ENCODE measurements around the gene PAK6.

Gene PAK6

DNA sequence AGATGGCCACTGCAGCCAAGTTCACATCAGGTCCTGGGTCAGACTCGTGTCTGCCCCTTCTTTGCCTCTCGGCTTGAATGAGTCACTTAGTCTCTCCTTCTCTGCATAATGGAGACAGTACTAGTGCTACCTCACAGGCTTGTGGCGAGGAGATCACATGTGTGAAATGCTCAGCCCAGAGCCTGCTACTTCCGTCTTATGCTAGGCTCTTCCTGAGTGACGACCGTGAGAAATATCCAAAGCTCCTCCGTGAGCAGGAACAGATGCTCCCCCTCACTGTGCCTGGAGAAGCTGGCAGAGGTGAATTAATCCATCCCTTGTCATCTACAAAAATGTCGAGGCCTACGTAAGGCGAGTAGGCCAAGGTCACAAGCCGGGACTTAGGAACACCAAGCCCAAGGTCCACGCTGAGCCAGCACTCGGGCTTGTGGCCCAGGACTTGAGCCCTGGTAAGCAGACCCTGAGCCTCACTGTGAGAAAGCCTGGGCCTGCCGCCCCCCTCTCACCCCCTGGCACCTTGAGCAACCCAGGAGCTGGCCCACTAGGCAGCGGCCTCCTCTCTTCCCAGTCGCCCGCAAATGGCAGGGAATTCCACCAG is 17.9 kb downstream of the PAK6 start:
- DNase-seq = peak; percentile 17

- DNase-seq = no peak
Measured at GRCh38 chr15:40257656-40258450, 19.0 kb downstream of the PAK6 start.

GRCh38 chr15:40258544-40258943 is 19.7 kb downstream of the PAK6 start:
- no peak for DNase-seq

GRCh38 chr15:40259021-40259420 is 20.2 kb downstream of the PAK6 start:
- no peak for DNase-seq

DNA sequence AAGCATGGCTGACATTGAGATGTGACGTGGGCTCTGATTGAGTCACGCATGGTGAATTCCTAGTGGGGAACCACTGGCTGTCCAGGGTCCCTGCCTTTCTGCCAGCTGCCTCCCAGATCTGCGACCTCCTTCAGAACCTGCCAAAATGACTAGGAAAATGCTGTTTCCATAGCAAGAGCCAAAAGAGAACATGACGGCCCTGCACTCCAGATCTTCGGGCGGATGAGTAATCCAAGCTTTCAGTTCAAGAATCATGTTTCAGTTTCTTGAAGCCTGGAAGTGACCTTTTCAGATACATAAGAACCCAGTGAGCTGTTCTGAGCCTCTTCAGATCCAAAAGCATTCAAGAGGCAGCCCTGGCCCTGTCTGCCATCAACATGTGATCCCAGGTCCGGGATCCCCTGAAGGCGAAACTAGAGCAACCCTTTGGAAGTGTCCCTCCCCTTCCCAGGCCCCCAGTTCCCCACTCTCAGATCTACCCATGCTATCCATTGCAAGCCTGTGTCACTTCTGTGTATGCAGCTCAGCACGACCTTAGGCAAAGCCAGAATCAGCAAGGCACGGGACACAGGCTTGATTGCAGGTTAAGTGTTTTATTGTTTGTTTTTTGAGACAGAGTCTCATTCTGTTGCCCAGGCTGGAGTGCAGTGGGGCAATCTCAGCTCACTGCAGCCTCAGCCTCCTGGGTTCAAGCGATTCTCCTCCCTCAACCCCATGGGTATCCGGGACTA is 24.3 kb downstream of the PAK6 start:
- no peak for DNase-seq

DNA sequence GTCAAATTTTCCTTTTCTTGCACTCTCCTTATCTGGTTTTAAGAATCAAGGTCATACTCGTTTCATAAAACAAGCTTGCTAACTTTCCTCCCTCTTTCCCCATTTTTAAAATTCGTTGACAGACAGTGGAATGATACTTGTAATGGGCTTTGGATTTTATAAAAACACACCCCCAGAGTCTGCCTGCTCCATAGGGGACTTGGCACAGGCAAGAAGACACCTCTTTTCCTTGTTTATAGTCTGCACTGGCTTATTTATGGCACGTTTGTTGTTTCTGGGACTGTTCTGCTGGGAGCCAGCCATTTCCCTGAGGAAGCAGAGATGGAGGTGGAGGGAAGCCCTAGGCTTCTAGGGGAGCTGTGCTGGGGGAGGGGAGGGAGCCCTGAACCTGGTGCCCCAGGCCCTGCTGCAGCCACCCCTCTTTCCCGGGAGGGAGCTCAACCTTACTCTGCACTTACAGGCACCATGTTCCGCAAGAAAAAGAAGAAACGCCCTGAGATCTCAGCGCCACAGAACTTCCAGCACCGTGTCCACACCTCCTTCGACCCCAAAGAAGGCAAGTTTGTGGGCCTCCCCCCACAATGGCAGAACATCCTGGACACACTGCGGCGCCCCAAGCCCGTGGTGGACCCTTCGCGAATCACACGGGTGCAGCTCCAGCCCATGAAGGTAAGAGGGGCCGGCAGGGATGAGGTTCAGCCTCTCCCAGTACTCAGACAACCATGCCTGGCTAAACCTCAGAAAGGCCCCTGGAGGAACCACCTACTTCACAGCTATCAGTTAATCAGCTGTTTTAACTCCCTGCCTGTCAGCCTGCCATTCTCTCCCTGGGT is 25.7 kb downstream of the PAK6 start:
- no peak for DNase-seq

DNA sequence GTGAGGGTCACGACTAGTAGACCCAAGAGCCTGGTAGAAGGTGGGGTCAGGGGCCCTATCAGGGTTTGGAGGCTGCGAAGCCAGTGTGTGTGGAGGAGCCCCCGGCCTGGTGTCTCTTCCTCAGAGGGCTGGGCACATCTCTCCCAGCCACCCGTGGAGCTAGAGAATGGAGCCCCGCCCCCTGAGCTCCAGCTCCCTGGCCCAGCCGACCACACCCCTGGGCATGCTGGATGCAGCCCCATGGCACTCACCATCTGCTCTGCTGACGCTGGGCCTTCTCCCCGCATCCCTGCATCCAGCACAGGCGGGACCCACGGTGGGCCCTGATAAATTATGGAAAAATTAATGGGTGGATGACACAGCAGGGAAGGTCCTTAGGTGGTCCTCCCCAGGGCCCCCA is 26.5 kb downstream of the PAK6 start:
- no peak for DNase-seq

- DNase-seq = no peak
Measured at GRCh38 chr15:40265875-40266274, 27.0 kb downstream of the PAK6 start.

- DNase-seq = no peak
Measured at GRCh38 chr15:40266828-40267304, 28.0 kb downstream of the PAK6 start.

DNA sequence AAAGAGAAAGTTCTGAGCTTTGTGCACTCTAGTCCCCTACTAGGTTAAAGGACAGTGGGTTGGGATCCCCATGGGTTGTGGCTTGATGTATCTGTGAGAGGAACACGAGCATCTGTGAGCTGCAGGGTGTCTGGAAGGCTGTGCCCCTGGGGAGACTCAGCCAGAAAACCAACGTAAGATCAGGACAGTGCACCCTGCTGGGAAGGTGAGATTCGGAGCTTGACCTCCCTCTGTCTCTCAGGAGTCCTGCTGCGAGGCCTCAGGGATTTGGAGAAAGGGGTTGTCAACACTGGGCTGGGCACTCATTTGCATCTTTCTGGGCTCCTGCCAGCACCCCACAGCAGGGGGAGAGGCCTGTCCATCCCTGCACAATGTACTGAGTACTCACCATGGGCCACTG is 28.8 kb downstream of the PAK6 start:
- no peak for DNase-seq

DNA sequence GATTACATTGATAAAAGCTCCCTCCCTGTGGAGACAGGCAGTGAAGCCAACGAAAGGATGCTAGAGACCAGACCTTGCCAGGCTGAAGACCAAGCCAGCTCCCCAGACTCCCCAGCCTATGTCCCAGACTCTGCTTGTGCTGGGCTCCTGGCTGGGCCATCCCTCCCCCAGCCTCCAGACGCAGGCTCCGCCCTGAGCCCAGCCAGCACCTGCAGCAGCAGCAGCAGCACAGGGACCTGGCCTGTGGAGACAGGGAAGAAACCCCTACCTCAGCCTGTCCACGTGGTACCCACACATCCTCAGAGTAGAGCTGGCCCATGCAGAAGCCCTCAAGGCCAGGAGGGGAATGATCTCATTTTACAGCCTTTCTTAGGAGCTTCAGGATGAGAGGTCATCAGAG is 30.7 kb downstream of the PAK6 start:
- no peak for DNase-seq

GRCh38 chr15:40270246-40270995 is 31.6 kb downstream of the PAK6 start:
- no peak for DNase-seq

DNA sequence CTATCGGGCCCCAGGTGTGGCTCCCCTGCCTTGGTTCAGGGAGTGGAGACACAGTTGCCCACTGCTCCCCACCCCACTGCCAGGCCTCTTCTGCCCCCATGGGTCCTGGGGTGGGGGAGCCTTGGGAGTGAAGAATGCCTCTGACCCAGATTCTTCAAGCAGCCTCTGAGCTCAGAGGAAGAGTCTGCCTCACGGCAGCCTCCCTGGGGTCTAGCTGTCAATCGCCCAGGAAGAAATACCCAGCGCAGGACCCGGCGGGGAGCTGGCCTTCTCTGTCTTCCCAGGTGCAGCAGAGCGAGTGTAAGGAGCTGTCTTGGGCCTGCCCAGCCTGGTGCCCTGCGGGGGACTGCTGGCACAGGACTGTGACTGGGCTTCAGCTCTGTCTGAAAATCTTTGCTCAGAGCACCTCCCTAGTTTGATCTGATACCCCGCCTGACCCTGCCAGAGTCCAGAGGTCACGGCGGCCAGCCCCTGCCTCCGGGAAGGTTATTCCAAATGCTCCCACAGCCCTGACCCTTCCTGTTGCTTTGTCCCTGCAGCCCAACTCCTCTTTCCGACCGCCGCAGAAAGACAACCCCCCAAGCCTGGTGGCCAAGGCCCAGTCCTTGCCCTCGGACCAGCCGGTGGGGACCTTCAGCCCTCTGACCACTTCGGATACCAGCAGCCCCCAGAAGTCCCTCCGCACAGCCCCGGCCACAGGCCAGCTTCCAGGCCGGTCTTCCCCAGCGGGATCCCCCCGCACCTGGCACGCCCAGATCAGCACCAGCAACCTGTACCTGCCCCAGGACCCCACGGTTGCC is 33.0 kb downstream of the PAK6 start:
- DNase-seq = no peak

DNA sequence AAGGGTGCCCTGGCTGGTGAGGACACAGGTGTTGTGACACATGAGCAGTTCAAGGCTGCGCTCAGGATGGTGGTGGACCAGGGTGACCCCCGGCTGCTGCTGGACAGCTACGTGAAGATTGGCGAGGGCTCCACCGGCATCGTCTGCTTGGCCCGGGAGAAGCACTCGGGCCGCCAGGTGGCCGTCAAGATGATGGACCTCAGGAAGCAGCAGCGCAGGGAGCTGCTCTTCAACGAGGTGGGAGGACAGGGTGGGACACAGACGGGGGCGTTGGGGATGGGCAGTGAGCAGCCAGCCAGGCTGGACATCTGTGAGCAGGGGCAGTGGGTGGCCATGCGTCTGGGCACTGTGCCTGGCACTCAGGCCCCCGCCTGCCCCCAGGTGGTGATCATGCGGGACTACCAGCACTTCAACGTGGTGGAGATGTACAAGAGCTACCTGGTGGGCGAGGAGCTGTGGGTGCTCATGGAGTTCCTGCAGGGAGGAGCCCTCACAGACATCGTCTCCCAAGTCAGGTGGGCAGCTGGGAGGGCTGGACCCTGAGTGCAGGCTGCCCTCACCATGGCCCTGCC is 33.7 kb downstream of the PAK6 start:
- peak; percentile 18 for DNase-seq

- no peak for DNase-seq
Measured at GRCh38 chr15:40273428-40273827, 34.6 kb downstream of the PAK6 start.

GRCh38 chr15:40274350-40275274 is 35.7 kb downstream of the PAK6 start:
- peak; percentile 91 for DNase-seq

DNA sequence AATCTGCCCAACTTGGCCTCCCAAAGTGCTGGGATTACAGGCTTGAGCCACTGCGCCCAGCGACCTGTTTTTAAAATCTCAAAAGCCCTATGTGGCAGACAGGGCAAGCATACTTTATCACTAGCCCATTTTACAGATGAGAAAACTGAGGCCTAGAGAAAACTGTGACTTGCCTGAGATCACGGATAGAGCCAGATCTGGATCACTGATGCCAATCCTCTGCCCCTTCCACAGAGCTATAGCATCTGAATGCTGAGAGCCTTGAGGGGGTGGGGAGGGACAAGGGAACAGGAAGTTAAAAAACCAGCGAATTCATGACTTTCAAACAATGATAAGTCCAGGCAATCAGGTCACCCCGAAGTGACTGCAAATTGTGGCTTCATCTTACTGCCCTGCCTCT is 36.7 kb downstream of the PAK6 start:
- no peak for DNase-seq

DNA sequence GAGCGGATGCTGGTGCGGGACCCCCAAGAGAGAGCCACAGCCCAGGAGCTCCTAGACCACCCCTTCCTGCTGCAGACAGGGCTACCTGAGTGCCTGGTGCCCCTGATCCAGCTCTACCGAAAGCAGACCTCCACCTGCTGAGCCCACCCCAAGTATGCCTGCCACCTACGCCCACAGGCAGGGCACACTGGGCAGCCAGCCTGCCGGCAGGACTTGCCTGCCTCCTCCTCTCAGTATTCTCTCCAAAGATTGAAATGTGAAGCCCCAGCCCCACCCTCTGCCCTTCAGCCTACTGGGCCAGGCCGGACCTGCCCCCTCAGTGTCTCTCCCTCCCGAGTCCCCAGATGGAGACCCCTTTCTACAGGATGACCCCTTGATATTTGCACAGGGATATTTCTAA is 37.1 kb downstream of the PAK6 start:
- no peak for DNase-seq

DNA sequence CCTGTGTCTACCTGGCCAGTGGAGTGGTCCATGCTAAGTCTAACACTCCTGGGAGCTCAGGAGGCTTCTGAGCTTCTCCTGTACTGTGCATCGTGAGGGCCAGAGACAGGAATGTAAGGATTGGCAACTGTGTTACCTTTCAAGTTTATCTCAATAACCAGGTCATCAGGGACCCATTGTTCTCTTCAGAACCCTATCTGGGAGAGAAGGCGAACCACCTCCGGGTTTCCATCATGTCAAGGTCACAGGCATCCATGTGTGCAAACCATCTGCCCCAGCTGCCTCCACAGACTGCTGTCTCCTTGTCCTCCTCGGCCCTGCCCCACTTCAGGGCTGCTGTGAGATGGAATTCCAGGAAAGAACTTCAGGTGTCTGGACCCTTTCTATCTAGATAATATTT is 38.1 kb downstream of the PAK6 start:
- no peak for DNase-seq

DNA sequence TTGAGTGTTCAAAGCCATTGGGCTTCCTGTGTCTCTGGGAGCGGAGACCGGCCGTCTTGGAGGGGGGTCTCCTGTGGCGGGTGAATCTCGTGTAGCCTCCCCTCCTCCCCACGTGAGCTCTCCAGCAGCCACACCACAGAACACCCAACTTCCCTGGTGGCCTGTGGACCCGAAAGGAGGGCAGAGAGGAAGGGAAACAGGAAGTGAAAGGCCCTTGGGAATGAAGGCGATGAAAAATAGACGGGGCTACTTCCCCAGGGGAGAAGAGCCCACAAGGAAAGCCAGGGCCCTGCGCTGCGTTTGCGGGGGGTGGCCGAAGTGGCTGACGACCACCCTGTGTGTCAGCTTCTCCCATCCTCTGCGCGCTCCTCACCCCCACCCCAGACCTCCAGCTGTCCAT is 38.6 kb downstream of the PAK6 start:
- DNase-seq = no peak
